Mucosa of stomach (tissue), 1 donor: ENCODE results near the gene ERICH3.

Experiments used
- H3K27me3 ChIP-seq: one replicate; pipeline ENCODE4 v1.7.0; 2013; ENCODE audit warnings: mild to moderate bottlenecking, low read length; ENCODE audit not compliant: control insufficient read depth, insufficient read depth
- H3K36me3 ChIP-seq: one replicate; pipeline ENCODE4 v1.7.0; 2013; ENCODE audit warnings: low read length; ENCODE audit not compliant: control insufficient read depth, insufficient read depth
- H3K4me1 ChIP-seq: one replicate; pipeline ENCODE4 v1.7.0; 2013; ENCODE audit warnings: mild to moderate bottlenecking, low read length; ENCODE audit not compliant: control insufficient read depth, insufficient read depth
- H3K4me3 ChIP-seq: one replicate; pipeline ENCODE4 v1.7.0; 2013; ENCODE audit warnings: low read length
- H3K9ac ChIP-seq: one replicate; pipeline ENCODE4 v1.7.0; 2013; ENCODE audit warnings: mild to moderate bottlenecking, low read length, moderate library complexity
- H3K9me3 ChIP-seq: one replicate; pipeline ENCODE4 v1.7.0; 2013; ENCODE audit warnings: mild to moderate bottlenecking, low read length, moderate library complexity; ENCODE audit not compliant: control insufficient read depth
- donor health status: Pancreatic carcinoma.

Gene ERICH3, protein sequence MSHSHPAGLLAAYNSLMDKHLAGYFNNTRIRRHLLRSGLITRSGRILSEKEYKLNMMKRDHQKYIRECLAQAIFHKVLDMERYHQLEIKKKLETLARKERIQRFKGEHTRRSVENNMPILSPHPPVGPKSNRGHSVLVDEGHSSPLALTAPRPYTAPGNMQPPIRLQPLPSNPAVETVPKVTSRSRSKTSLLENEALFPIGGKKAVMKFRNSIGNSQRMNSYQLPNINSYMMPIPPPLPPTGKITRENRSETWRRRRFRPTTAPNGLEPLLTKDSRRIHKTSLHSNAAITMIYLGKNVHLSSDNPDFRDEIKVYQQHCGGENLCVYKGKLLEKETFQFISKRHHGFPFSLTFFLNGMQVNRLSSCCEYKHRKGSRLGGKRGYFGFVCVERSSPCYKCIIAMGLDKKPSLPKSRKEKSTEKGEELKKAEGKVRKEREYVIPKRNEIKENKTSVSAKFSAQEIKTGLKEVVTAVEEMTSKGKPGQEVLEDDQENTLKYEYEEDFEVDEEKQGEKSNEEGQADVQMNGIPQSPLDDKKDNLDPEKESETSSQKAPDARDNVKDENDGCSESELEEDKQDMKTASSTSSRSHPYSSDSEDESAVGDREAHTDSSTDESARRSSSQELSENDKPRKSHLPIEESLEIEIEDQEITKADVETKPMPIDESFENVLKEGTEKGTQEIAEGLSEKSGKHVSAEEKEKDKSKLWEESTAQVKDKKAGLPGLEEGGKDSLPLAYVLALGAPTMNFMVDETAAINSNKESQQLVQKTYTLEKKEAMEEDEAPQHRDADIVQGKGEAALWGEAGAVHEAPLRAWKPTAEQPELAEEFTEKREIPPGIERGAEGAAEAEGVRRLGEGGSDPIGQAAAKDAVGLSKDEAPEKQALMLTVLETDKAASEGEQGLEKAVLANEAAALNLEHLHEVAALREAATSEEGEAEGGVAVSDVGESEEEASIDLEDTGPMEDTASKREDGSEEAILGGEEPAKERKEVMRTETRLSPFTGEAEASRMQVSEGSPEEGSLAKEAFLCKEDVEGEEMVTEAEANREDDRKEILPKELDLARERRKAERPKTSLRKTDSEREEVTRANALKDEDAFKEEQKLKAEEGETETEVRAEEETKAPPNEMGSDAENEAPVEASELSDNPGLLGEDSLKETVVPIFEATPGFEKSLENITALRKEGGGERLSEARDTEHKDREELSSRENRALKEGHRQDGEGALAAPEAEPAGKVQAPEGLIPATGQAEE (N-terminal part only)

DNA sequence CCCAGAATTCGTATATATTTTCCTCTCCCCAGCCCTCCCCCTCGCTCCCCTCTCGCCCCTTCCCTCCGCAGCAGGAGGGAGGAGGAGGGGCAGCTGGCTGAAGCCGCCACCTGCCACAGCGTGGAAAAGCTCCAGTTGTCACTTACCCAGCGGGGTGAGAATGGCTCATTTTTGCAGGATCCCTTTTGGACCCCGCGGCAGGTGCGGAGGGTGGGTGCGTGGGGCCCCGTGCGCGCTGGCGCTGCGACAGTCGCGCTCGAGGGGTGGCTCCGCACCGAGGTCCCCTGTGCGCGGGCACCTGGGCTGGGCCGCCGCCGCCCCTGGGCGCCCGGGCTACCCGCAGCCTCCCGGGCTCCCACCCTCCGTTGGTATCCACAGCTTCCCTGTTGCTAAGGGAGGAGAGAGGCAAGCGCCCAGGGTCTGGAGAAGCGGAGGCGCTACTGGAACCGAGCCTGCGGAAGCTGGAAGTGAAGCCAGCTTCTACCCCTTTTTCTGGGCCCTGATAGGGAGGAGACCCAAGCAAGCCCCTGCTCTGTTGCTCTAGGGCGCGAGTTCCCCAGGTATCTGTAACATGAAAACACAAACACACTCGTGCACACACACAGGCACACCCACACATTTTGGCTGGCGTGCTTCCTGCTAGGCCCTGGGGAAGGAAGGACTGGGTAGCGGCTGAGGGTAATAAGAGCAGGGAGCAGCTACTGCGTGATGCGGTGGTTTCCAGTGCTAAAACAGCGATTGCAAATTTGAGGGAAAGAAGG lies at the start of gene ERICH3:
TSS of gene ERICH3 (minus strand) at position 442 of the 761 bp plus-strand sequence. CDS start at position 169, 273 bp downstream.
- no peak within 1 kb of the TSS for H3K9ac ChIP-seq
- H3K9me3 ChIP-seq, result no peaks in the 10 kb centered on the region

DNA sequence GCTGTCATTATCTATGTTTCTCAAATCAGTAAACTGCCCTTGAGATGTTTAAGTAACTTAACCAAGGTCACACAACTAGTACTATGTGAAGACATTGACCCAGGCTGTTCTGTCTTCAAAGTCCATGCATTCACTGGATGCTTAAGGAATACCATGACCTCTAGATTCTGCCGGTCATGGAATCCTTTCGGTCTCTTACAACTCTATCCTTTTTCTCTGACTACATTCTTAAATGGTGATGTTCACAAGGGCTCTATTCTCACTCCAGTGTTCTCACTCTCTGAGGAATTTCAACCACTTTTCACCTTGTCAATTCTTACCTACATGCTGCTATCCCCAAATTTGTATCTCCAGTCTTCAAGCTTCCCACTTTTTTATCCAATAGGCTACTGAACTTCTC lies 44.0 kb upstream of the ERICH3 start:
- Histone ChIP-seq H3K4me3 (no peak overlapping the region), H3K9me3 (no peaks in the 10 kb centered on the region), H3K27me3 (no peaks in the 10 kb centered on the region), H3K9ac (no peak overlapping the region), H3K36me3 (no peaks in the 10 kb centered on the region), H3K4me1 (no peaks in the 10 kb centered on the region)

More for the DNA sequence above, at the start of gene ERICH3:
- Histone ChIP-seq H3K27me3 (no peaks in the 10 kb centered on the region), H3K36me3 (no peaks in the 10 kb centered on the region), H3K4me1 (peaks cover 6% of the 10 kb centered on the region), H3K4me3 (no peak within 1 kb of the TSS)

DNA sequence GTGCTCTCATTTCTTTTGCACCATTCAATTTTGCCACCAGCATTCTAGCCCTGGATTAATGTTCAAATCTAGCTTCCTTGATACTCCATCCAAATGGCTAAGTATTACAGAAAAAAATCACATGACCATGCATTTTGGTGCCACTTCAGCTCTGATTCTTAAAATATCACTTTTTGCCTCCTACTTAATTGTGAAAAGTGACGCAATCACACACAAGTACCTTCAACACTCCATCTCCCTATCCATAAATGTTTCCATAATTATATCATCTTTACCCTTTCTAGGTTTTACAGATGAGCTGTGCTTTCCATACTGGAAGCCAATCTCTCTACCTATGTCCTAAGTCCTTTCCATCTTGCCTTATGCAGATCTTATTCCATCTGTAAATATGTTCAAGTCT lies 43.2 kb upstream of the ERICH3 start:
- Histone ChIP-seq H3K9ac (no peak overlapping the region), H3K27me3 (no peaks in the 10 kb centered on the region), H3K4me1 (no peaks in the 10 kb centered on the region), H3K9me3 (no peaks in the 10 kb centered on the region), H3K36me3 (no peaks in the 10 kb centered on the region), H3K4me3 (no peak overlapping the region)

DNA sequence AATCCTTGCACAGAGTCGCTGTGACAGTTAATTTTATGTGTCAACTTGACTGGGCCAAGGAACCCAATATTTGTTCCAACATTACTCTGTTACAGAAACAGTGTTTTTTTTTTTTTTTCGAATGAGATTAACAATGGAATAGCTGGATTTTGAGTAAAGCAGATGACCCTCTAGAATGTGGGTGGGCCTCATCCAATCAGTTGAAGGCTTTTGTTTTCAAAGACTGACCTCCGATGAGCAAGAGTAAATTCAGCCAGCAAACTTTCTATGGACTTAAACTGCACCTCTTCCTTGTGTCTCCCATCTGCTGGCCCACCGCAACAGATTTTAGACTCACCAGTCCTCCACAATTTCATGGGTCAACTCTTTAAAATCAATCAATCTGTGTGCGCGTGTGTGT lies 42.2 kb upstream of the ERICH3 start:
- no peaks in the 10 kb centered on the region for H3K36me3 ChIP-seq
- H3K4me3 ChIP-seq, result no peak overlapping the region
- no peaks in the 10 kb centered on the region for H3K27me3 ChIP-seq
- no peaks in the 10 kb centered on the region for H3K9me3 ChIP-seq
- H3K9ac ChIP-seq, result no peak overlapping the region
- H3K4me1 ChIP-seq, result no peaks in the 10 kb centered on the region

DNA sequence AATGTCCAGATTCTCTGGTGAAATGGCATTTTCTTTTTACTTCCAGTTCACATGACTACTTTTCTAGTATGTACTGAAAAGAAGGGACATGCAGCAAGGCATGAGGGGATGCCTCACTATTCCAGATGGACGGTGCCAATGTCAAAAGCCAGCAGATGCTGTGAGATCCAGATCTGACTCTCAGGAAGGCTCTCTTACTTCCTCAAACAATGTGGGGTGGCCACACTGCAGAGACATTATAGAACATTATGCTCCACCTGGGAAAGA lies 41.6 kb upstream of the ERICH3 start:
- H3K9ac ChIP-seq, result no peak overlapping the region
- no peaks in the 10 kb centered on the region for H3K36me3 ChIP-seq
- no peaks in the 10 kb centered on the region for H3K9me3 ChIP-seq

DNA sequence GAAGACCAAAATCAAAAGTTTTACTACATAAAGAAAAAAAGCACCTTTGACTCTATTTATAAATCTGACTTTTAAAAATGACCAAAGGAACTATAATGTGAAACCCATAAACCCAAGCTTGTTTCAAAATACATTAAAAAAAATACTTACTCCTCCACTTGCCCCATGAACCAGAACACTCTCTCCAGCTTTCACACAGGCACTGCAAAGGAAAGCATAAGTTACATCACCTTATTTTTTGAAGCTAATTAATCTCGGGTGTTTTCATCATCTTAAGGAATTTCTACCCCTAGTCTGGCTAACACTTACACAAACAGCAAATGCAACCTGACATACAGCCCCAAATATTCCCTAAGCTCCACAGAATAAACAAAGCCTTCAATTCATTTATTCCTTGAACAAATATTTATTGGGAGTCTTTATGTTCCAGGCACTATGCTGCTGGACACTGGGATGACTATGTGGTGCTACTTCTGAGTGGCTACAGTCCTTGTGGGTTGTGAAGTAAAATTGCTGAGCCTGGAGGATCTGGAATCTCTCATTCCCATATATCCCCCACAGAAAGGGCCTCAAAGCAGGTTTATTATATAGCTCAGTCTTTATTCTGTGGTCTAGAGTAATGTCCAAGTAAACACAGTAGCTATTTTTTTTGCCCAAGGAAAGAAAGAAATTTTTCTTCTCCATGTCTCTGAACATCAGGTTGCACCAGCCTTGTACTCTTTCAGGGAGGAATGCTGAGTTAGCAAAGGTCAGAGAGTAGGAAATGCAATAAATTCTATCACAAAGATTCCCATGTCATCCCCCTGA lies 41.0 kb upstream of the ERICH3 start:
- no peaks in the 10 kb centered on the region for H3K9me3 ChIP-seq
- no peaks in the 10 kb centered on the region for H3K27me3 ChIP-seq
- no peaks in the 10 kb centered on the region for H3K36me3 ChIP-seq
- H3K9ac ChIP-seq, result no peak overlapping the region
- H3K4me1 ChIP-seq, result no peaks in the 10 kb centered on the region
- no peak overlapping the region for H3K4me3 ChIP-seq

More for the DNA sequence above, 41.6 kb upstream of the ERICH3 start:
- H3K4me1 ChIP-seq, result no peaks in the 10 kb centered on the region
- no peak overlapping the region for H3K4me3 ChIP-seq
- H3K27me3 ChIP-seq, result no peaks in the 10 kb centered on the region

DNA sequence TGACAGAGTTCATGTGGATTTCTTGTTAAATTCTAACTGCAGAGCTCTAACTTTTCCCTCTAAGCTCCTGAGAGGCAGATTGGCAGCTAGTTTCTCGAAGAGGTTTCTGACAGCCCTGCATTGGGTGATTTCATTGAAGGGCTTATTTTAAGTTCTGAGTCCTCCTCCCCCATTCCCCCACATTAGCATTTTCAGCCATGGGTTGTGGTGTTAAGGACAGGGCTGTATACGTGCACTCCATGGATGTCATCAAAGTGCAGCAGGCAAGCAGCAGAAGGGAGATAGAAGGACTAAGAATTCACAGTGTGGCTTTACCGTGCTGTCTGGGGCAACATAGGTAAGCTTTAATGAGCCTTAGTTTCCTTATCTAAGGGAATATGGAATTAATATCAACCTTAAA lies 40.3 kb upstream of the ERICH3 start:
- Histone ChIP-seq H3K9me3 (no peaks in the 10 kb centered on the region), H3K4me1 (no peaks in the 10 kb centered on the region), H3K9ac (no peak overlapping the region), H3K36me3 (no peaks in the 10 kb centered on the region), H3K4me3 (no peak overlapping the region), H3K27me3 (no peaks in the 10 kb centered on the region)

DNA sequence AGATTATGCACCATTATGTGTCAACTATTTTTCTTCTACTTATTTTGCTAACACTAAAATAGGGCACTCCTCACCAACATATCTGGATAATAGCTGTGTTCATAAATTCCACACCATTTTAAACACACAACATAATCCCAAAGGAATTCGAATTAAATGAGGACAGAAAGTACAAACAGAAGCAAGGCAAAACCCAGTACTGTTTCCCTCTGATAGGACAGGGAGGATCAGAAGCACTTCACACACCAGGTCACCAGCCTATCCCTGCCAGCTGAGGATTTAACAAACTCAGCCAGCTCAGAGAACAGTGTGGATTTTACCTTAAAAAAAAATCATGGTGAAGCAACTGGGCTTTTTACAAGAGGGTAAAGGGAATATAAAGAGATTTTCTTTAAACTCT lies 39.3 kb upstream of the ERICH3 start:
- Histone ChIP-seq H3K9me3 (no peaks in the 10 kb centered on the region), H3K9ac (no peak overlapping the region), H3K27me3 (no peaks in the 10 kb centered on the region), H3K36me3 (no peaks in the 10 kb centered on the region), H3K4me1 (no peaks in the 10 kb centered on the region), H3K4me3 (no peak overlapping the region)

DNA sequence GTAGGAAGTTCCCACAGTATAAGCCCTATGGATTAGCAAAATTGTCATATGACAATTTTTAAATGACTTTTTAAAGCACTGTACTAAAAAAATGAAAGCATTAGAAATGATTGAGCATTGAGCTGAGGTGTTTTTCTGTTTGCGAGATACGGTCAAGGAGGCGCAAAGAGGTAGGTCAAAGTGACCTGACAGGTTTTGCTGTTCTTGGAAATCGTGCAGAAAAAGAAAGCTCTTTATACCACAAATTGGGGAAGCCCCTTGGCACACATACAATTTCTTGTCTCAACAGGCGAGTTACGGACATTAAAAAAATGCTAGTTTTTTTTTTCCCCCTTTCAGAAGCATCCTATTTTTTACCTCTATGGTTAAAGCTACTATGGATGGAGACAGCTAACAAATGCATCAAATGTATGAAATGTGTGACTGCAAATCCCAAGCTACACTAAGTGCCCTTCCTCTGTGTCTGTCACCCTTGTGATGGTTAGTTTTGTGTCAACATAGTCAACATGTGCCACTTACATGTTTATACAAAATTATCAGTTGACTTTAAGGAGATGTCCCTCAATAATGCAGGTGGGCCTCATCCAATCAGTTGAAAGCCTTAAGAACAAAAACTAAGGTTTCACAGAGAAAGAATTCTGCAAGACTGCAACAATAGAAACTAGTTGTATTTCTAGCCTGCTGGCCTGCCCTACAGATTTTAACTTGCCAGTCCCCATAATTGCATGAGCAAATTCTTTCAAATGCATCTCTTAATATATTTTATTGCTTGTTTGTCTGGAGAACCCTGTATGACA lies 30.0 kb upstream of the ERICH3 start:
- H3K4me3 ChIP-seq, result no peak overlapping the region
- H3K36me3 ChIP-seq, result no peaks in the 10 kb centered on the region
- no peaks in the 10 kb centered on the region for H3K4me1 ChIP-seq
- no peaks in the 10 kb centered on the region for H3K27me3 ChIP-seq
- no peaks in the 10 kb centered on the region for H3K9me3 ChIP-seq
- H3K9ac ChIP-seq, result no peak overlapping the region

DNA sequence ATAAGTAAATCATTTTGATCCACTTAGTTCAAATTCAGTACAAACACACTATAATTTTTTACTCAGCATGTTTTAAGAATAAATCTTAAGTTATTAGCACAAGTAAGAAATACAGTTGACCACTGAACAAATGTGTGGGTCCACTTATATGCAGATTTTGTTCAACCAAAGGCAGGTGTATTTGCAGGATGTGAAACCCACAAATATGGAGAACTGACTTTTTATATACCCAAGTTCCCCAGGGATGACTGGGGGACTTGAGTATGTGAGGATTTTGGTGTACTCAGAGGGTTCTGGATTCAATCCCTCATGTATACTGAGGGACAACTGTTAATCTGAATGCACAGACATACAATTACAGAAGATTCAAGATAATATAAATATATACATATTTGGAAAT lies 25.7 kb upstream of the ERICH3 start:
- Histone ChIP-seq H3K9me3 (no peaks in the 10 kb centered on the region), H3K9ac (no peak overlapping the region), H3K4me1 (no peaks in the 10 kb centered on the region)

More for the DNA sequence above, 25.7 kb upstream of the ERICH3 start:
- Histone ChIP-seq H3K36me3 (no peaks in the 10 kb centered on the region), H3K27me3 (no peaks in the 10 kb centered on the region), H3K4me3 (no peak overlapping the region)
